Subcutaneous adipose tissue (tissue), 4 donors: ENCODE measurements around the gene TBC1D8. TPM values are rescaled to one million over a fixed set of nuclear protein-coding genes. Genes with fewer than 3 reads are reported as not detected.

Source experiments
- total RNA-seq, 4 donors: library from RNA; depleted of rRNA; stranded (reverse); fragments of >200 nt; gene quantifications; one replicate each; pipeline ENCODE4 v1.1.0, GENCODE V29; 2016
- TF ChIP-seq, protein P1 (sequence below): fragments of 450-650 bp; IDR thresholded peaks from one replicate; pipeline ENCODE4 v1.5.1; 2016; ENCODE audit warnings: low read depth, mild to moderate bottlenecking, control low read depth, antibody characterized with exemption, moderate library complexity

Gene TBC1D8
- total RNA-seq, 4 donors from 2014 or later: 21.2 to 119 (median 32.0) TPM

DNA sequence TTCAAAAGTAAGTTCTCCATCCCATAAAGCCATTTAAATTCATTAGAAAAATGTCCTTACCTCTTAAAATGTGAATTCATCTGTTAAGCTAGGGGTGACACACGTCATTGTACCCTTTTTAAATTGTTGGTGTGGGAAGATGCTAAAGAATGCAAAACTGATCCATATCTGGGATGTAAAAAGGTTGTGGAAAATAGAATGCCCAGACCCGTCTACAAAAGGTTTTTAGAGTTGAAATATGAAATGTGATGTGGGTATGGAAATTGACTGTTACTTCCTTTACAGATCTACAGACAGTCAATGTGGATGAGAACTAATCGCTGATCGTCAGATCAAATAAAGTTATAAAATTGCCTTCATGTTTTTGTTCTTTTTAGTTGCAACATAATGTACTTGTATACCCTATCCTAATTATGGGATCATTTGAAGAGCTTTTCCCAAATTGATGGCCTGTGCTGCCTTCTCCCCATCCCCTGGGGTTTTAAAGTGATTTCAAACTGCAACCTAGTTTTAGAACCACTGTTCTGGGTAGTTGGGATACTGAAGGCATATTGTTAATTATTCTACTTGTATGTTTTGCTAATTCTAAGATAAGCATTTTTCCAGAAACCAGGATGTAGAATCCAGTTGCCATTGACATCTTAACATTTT, 145.0 kb downstream of the TBC1D8 start:
- TF ChIP-seq, protein P1, sequence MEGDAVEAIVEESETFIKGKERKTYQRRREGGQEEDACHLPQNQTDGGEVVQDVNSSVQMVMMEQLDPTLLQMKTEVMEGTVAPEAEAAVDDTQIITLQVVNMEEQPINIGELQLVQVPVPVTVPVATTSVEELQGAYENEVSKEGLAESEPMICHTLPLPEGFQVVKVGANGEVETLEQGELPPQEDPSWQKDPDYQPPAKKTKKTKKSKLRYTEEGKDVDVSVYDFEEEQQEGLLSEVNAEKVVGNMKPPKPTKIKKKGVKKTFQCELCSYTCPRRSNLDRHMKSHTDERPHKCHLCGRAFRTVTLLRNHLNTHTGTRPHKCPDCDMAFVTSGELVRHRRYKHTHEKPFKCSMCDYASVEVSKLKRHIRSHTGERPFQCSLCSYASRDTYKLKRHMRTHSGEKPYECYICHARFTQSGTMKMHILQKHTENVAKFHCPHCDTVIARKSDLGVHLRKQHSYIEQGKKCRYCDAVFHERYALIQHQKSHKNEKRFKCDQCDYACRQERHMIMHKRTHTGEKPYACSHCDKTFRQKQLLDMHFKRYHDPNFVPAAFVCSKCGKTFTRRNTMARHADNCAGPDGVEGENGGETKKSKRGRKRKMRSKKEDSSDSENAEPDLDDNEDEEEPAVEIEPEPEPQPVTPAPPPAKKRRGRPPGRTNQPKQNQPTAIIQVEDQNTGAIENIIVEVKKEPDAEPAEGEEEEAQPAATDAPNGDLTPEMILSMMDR: no peak

DNA sequence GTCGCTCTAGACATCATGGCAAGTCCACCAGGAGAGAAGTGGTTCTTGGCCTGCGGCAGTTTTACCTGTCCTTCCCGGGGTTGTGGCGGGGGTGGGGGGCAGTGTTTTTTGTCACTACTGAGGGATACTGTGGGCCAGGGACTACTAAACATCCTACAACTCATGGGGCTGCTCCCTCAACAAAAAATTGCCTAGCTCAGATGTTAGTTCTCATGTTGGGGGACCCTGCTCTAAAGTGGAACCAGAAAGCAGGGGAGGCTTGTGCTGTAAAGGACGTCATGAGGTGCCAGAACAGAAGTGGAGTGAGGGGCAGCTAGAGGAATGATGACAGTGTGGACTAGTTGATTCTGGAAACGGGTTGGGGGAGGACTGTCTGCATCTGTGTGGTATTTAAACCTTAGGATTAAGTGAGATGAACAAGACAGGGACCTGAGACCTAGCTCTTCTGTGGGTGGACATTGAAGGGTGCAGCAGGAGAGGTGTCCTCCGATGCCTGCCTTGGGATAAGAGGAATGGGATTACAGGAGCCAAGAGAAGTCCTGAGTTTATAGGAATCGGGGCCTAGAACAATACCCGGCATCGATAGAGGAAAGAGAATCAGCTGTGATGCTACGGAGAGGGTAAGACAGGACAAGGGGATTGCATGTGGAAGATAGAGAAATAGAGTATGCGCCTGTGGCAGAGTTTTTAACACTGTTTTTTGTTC, 146.4 kb downstream of the TBC1D8 start:
- TF ChIP-seq, protein P1: no peak

DNA sequence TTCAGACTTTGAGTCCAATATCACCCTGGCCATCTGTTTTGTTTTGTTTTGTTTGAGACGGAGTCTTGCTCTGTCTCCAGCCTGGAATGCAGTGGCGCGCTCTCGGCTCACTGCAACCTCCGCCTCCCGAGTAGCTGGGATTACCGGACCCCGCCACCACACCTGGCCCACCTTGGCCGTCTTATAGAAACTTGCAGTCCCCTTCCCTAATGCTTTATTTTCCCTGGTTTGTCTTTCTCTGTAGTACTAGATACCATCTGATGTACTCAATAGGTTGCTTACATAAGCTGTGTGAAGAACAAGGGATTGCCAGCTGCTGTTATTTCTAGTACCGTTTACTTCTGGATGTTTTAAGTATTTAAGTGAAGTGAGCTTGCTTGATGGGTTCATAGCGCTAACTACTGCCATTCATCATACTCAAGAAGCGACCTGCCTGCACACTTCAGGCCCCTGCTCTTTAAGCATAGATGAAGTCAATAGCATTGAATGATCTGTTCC, 147.9 kb downstream of the TBC1D8 start:
- TF ChIP-seq, protein P1: no peak

DNA sequence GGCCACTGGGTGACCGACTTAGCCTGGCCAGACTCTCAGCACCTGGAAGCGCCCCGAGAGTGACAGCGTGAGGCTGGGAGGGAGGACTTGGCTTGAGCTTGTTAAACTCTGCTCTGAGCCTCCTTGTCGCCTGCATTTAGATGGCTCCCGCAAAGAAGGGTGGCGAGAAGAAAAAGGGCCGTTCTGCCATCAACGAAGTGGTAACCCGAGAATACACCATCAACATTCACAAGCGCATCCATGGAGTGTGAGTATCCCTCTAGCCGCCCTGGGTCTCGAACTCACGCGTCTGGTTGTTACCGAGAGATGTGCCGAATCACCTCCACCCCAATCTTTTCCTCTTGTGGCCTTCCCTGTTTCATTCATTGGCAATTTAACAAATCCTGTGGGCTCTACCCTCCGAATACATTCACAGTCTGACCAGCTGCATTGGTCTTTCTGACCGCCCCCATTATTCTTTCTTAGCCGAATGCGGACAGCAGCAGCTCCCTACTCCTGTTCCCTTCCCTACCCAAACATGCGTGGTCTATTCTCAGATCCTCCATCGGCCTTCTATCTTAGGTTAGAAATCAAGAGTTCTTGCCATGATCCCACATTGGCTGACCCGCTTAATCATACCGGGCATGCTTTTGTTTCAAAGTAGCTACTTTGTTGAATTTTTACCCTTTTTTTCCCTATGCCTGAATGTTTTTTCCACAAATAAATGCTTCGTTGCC, 148.5 kb downstream of the TBC1D8 start:
- TF ChIP-seq, protein P1: no peak

DNA sequence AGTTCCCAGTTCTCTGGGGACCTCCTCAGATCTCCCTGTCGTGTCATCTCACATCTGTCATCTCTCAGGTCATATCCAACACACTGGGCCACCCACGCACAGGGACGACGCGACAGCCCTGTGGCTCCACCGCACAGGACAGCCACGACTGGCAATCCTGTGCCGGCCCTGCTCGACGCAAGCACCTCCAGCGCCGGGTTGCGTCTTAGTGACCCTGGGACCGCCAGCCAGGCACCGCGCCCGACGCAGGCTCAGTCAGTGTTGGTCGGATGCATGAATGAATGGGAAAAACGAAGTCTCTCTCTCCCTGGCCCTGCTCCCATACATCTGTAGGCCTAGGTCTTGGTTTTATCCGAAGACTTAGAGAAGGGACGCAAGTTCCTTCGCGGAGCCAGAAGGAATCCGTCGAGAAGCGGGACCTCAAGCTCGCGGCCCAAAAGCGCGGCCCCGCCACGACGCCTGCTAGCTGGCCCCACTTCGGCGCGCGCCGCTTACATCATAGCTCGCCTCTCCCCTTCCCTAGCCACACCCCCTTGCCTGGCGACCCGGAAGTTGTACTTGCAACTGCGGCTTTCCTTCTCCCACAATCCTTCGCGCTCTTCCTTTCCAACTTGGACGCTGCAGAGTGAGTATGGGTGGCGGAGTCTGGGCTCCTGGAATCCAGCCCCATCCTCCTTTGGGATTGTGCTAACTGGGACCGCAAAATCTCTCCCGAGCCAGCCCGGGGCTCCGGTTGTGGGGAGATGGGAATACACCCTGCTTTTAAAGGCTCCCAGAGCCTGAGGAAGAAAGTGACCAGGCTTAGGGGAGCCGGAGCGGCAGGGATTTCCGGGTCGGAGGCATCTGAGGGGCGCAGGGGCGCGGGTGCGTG, 149.3 kb downstream of the TBC1D8 start, which contains the start of gene RPL31:
Gene RPL31, plus strand, starts transcription at position 599 of the 871 bp plus-strand sequence. CDS start 413 bp downstream, outside the sequence.
- TF ChIP-seq, protein P1: no peak

DNA sequence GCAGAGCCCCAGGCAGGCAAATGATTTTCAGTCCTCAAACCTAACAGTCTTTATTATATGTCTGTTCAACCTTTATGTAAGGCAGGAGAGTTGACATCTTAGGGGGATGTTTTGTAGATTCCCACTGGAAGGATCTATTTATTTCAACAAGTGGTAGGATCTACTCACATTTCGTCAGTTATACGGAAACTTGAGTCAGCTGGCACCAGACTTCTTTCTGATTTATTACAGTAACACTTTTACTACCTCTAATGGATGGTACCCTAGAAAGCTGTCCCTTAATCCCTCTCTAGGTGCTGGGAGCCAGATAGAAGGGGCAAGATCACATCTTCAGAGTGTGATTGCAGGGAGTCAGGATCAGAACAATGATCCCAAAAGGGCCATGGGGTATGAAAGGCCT, 151.2 kb downstream of the TBC1D8 start:
- TF ChIP-seq, protein P1: no peak
